Stimulated activated CD8-positive, alpha-beta memory T cell treated with anti-CD3 and anti-CD28 coated beads, Interleukin-2, amount 100 ng/mL, for 48 hours (primary cell): ENCODE data around the gene SLC36A3.
A peak's percentile ranks its signal among the peaks of the same experiment; 100 is the strongest.
"Not testable (repeated sequence)": the region's sequence is repeated elsewhere in the genome, so short reads cannot be mapped to it uniquely, and the experiment has no call there.

Experiments
- DNase-seq, 2 donors: peaks; one replicate each; pipeline ENCODE4 v3.0.0-alpha.2; 2020; ENCODE audit warnings: low read depth in 2 of 2

Gene SLC36A3

DNA sequence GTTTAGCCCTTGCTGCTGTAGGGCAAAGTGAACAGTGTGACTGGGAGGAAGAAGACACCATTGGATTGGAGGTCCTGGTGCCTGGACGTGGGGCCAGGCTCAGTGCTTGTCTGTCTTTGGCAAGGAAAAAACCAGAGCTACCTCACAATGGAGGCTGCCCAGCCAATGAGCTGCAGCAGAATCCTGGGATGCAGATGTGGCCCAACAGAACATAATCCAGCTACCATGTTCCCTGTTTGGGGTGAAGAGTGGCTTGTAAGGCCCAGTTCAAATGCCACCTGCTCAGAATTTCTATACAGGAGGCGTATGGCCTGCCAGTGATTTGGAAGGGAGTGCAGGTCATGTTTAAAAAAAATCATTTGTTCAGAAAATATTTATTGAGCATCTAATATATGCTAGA lies at the start of gene SLC36A3:
Gene SLC36A3, minus strand, starts transcription at position 101 of the 400 bp plus-strand sequence. CDS start 412 bp downstream, outside the sequence.
- no peak for DNase-seq

DNA sequence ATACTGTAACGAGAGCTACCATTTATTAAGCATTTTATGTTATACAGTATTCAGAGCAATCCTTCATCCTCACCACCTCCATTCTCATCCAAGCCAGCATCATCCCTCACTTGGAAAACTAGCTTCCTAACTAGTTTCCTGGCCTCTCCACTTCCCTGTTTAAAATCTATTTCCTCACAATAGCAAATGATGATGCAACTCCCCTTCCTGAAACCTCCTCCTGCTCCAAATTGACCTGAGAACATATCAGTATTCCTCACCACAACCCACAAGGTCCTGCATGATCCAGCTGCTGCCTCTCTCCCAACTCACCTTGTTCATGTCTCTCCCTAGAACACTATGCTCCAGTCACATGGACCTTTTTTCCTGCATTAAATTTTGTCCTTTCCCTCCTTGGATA lies 48.1 kb upstream of the SLC36A3 start:
- DNase-seq: no peak

DNA sequence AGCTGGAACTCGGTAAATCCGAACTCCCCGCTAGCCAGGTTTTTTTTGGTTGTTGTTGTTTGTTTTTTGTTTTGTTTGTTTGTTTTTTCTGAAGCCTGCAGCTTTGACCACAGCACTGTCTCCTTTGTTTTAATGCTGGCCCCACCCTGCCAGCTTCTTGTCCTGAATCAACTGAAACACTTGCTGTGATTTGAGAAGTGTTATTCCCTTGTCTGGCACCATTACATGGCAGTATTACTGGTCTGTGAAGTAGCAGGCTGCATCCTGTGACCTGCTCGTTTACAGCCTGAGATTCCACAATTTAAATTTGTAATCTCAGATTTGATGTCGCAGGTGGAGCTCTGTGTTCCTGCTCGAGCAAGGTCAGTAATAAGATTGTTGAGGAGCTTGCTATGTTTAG lies 45.2 kb upstream of the SLC36A3 start:
- DNase-seq: no peak

DNA sequence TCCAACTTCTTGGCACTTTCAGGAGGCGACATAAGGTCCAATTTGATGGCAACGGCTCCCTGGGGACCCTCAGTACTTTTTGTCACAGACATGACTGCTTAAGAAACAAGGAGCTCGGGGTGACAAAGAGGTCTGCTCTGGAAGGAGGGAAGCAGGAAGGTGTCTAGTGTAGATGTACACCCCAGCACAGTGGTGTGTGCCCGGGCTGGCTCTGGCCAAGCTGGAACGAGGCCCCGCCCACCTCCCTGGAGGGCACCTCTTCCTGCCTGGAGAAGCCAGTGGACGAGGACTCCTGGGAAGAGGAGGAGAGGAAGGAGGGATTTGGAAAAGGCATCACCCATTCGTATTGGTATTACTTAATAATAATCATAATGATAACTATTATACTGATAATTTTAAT lies 43.8 kb upstream of the SLC36A3 start, which contains the start of gene SLC36A2:
Gene SLC36A2, minus strand, starts transcription at position 191 of the 400 bp plus-strand sequence. Its CDS starts 99 bp downstream, at position 92.
- DNase-seq: no peak

DNA sequence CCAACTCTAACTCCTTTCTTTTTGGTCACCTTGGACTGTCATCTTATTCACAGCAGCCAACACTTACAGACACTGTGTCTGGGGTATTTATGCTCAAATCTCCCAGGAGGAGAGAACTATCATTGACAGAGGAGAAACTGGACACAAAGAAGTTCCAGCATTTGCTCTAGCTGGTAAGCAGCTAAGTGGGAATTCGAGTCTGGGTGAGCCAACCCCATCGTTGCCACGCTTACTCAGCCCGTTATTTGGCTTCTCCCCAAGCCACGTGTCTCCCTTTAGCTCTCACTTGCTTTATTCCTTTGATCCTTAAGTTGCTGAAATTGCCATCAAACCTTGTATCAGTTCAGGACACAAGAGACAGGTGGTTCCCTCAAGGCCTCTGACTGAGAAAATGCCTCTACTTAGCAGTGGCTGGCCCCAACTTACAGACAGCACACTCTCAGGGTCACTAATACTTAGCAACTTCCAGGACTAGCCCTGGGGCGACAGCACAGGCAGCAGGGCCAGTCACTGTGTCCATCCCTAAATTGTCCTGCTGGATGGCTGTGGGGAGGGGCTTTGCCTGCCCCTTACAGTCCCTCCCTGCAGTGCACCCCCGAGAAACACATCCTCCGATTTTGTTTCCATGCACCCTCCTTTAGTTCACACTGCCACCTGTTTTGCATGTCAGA lies 42.4 kb upstream of the SLC36A3 start:
- no peak for DNase-seq

DNA sequence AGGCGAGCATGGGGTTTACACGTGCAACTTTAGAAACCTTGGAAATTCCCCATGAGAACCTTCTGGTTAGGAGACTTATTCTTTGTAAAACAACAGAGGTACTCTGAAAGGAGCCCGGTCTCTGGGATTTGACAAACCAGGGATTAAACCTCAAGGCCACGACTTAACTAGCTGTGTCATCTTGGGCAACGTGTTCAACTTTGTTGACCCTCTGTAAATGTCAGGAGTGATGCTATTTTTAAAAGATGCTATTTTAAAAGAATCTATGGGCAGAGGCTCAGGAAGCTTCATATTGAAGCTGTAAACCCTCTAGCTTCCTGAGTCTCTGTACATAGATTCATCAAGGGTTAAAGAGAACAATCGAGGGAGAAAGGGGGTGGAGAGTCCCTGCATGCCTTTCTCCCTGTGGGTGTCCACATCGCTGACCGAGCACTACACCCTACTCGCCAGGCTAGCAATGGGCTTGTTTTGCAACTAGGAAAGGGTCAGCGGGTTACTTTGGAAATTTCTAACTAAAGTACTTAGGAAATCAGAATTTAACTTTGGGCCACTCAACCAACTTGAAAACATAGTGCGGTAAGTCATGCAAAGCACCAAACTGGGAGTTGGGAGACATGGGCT lies 41.7 kb upstream of the SLC36A3 start:
- DNase-seq: no peak

DNA sequence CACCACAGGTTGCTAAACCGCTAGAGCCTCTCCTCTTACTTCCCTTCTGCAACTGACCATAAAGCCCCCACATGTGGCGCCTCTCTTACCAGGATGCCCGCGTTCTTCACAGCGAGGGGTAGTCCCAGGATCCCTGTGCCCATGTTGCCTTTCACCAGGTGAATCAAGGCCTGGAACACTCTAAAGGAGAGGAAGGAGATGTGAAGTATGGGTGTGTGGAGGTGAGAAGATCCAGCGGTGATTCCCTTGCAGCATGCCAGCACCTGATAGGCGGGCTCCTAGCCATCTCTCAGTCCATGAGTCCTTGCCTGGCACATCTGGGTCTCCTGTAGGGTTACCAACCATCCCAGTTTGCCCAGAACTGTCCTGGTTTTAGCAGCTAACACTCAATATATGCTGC lies 40.5 kb upstream of the SLC36A3 start:
- no peak for DNase-seq

DNA sequence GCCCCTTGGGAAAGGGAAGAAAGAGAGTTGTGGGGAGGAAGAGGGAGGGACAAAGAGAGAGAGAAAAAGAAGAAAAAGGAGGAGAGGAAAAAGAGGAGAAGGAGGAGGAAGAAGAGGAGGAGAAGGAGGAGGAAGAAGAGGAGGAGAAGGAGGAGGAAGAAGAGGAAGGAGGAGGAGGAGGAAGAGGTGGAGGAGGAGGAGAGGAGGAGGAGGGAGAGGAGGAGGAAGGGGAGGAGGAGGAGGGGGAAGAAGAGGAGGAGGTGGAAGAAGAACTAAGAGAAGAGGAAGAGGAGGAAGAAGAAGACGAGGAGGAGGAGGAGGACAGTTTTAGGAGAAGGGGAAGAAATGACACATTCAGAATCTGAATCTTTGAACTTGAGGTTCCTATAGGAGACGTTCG lies 36.4 kb upstream of the SLC36A3 start:
- DNase-seq: no peak

DNA sequence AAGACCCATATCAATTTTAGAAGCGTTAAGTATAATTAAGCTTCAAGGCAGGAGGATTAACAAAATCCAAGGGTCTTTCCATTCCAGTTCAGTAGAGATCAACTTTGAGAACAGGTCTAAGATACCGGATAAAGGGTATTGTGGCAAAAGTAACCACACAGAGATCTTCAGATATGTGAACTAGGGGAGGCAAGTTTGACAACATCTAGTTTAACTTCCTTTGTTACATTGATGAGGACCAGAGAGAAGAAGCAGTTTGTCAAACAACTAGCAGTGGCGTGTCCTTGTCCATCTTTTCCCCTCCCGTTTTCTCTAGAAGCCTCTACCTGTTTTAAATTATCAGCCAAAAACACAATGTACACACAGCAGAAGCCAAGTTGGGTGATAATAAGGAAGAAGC lies 35.2 kb upstream of the SLC36A3 start:
- DNase-seq: no peak

DNA sequence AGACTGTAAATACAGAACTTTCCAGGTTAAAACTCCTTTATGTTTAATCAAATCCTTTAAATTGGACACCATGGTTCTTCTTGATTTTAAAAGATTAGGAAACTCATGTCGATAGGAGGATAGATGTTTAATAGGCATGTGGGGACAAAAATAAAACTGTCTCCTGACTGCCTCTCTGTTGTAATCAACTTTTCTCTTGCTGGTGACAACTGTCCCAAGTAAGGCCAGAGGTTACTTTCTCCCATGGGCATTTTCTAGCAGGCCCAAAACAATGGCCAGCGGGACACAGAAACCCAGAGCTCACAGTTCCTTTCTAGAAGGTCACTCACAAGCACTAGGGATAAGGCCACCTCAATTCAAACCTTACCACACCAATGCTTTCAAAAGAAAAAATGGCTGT lies 29.3 kb upstream of the SLC36A3 start:
- no peak for DNase-seq

DNA sequence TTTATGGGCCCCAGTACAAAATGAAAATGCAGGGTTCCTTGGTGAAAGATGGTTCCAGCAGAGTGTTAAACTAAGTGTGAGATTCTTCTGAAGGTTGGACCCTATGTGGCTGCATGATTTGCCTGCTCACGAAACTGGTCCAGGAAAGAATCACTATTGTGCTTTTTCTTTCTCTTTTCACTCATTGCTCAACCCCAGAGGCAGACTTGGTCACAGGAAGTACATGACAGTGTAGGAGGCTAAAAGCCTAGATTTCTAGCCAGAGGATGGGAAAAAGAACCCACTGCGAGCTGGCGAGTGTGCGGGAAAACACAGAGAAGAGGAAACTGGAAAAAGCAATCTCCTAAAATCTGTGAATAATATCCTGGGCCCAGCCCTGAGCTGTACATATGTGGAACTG lies 25.2 kb upstream of the SLC36A3 start:
- no peak for DNase-seq

DNA sequence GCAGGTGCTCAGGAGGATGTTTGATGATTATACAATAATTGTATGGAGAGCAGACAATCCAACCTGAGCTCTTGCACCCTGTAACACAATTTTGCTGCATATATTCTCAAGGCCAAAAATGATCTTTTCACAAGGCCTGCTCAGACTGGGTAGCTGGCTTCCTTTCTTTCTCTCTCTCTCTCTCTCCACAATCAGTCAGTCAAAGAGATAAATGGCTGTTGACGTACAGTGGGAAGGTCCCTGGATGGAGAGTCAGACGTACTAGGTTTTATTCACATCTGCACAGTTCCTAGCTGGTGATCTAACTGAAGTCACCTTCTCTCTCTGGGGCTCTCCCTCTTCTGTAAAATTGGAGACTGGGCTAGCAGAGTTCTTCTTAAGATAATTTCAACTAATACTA lies 24.0 kb upstream of the SLC36A3 start:
- DNase-seq: no peak

DNA sequence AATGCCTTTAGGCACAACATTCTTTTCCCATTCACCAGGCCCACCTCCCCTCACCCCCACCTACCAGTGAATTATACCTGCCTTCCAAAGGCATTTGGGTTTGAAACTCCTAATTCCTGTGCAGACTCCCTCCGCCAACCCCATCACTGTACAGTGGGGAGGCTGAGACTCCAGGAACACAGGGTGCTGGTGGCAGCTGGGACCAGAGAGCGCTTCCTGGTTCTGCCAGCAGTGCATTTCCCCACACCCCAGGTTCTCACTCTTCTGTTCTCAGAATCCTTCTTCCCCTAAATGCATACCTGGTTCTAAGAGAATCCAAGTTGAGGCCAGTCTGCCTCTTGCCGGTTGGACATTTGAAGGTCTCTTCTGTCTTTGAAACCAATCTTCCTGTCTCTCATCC lies 22.7 kb upstream of the SLC36A3 start:
- DNase-seq: no peak

DNA sequence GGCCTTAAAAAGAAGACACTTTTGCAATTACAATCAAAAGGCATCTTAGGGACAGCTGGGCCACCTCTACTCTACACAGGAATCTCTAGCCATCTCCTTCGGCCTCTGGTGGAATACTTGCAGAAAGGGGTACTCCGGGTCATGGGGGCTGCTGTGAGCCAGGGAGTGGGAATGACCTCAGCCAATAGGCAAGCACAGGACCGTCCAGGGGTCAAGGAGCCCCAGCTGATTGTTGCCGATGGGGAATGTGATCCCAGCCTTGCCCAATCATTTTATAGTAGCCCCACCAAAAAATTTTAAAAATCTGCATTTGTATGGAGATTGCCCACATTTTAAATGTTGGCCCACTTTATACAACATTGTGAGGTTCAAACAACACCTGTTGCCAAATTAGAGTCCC lies 16.9 kb upstream of the SLC36A3 start:
- no peak for DNase-seq

DNA sequence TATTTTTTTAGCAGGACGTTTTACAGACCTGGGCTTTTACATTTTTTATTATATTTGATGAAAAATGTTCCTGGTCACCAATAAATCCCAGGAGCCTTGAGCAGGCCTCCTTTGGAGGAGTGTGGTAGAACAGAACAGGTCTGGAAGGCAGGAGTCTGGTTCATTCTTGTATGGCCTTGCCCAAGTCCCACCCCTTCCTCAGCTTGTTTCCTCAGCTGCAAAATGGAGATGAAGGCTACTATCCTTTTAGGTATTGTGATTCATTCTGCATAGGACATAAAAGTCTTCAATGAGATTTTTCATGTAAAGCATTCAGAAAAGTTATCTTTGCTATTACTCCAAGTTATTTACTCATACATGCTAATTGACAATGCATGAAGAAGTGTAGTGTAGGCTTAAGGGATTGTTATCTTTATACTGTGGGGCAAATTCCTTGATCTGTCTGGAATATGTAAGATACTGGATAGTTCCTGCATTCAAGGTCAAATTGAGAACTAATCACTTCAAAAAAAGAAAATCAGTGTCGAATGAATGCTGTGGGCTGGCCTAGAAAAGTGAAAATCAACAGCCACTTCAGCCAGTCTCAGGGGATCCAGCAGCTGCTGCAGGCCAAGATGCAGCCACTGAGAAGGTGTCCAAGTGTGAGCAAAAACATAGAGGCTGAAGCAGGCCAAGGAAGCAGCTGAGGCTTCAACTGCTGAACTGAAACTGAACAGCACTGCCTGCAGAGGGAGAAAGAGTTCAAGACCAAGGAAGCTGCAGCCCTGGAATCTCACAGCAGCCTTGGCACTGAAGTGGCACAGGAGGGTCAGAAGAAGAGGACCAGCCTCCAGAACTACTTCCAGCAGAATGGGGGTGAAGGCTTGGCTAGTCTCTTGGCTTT lies 15.5 kb upstream of the SLC36A3 start:
- DNase-seq: no peak

DNA sequence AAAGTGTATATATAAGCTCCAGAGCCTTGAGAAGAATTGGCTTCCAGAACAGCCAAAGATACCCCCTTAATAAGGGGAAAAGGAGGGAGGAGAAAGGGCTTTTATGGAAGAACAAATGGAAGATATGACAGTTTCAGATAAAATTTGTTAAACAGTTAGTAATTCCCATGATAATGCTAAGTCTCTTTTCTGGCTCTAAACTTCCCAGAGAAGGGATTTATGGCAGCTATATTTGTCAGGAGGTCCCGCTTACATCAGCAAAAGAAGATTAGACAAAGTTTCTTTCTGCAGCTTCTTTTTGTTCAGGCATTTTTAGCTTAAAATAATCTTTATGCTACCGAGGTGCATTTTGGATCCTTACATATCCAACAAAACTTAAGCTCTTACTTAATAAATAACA lies 14.3 kb upstream of the SLC36A3 start:
- DNase-seq: no peak

DNA sequence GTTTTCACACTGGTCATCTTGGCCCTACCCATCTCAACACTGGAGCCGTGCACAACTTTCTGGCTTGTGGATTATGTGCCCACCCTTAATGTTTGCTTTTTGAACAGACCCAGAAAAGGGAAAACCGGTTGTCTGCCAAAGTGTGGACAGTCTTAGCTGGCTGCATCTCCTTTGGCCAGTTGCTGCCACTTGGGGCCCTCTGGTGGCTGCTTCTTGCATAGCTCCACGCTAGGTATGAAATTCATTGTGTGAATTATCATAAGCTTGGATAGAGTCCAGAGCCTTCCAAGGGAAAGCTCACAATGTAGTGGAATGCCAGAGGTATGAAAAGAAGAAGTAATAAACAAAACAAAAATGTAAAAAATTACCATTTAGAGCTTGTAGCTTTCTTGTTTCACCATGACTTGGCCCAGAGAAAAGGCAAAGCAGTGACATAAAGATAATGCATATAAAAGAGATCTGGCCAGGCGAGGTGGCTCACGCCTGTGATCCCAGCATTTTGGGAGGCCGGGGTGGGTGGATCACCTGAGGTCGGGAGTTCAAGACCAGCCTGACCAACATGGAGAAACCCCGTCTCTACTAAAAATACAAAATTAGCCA lies 12.5 kb upstream of the SLC36A3 start:
- DNase-seq: peak; percentile 40 to 46

DNA sequence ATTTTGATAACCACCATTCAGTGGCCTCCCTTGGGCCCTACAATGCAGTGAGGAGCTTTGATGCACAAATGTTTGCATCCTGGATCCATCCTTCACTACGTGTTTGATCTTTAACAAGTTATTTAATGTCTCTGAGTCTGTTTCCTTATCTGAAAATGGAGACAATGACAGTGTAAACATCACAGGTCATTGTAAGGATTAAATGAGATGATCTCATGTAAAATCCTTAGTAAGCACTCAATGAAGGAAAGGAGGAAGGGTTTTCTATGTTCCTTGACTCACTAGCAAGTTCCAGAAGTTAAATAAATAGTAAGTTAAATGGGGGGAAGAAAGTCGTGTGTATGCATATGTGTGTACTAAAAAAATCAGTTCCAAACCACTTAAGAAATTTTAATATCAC lies 9.8 kb upstream of the SLC36A3 start:
- DNase-seq: no peak

DNA sequence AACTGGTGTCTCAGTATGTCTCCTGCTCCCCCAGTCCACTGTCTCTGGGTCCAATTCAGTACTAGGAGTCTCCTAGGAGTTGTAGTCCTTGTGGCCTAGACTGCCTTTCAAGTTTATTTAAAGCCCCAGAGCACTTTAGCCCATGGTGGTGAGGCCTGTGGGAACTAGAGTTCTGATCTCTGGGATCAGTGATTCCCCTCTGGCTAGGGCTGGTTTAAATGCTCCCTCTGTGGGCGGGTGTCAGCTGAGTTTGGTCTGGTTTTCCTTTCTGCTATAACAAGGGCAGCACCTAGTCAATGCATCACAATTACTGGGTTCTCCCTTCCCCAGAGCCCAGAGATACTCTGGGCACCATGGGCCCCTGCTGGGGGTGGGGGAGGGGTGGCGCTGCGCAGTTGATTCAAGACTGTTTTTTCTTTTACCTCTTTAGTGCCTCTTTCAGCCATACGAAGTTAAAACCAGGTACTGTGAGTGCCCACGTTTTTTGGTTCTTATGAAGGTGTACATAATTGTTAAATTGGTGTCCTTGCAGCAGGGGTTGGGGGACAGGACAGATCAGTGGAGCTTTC lies 9.3 kb upstream of the SLC36A3 start:
- DNase-seq: no peak

DNA sequence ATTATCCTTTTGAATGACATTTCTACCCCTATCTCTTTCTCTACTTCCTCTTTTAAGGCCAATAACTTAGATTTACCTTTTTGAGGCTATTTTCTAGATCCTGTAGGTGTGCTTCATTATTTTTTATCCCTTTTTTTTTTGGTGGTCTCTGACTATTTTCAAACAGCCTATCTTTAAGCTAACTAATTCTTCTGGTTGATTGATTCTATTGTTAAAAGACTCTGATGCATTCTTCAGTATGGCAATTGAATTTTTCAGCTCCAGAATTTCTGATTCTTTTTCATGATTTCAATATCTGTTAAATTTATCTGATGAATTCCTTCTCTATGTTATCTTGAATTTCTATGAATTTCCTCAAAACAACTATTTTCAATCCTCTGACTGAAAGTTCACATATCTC lies 7.4 kb upstream of the SLC36A3 start:
- no peak for DNase-seq

DNA sequence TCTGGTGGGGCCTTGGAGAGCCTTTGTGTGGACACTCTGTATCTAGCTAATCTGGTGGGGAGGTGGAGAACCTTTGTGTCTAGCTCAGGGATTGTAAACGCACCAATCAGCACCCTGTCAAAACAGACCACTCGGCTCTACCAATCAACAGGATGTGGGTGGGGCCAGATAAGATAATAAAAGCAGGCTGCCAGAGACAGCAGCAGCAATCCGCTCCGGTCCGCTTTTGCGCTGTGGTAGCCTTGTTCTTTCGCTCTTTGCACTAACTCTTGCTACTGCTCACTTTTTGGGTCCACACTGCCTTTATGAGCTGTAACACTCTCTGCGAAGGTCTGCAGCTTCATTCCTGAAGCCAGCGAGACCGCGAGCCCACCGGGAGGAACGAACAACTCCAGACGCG lies 6.3 kb upstream of the SLC36A3 start:
- DNase-seq: not testable (repeated sequence)

DNA sequence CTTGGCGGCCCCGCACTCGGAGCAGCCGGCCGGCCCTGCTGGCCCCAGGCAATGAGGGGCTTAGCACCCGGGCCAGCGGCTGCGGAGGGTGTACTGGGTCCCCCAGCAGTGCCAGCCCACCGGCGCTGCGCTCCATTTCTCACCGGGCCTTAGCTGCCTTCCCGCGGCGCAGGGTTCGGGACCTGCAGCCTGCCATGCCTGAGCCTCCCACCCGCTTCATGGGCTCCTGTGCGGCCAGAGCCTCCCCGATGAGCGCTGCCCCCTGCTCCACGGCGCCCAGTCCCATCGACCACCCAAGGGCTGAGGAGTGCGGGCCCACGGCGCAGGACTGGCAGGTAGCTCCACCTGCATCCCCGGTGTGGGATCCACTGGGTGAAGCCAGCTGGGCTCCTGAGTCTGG lies 5.7 kb upstream of the SLC36A3 start:
- not testable (repeated sequence) for DNase-seq
